ENCODE data around the gene FILIP1.

GRCh38 chr6:75472885-75473284, 20.7 kb downstream of the FILIP1 start:
- TF ChIP-seq CTCF (IDR thresholded peaks at IDR 0.05 in 2 of 3, conservative IDR thresholded peaks at IDR 0.05 in 1 of 3; ENCODE audit: control insufficient read depth in 2 of 3, extremely low read depth in 1 of 3, insufficient read depth in 1 of 3, low read depth in 3 of 3, low read length in 3 of 3) (no peak), ELK1 (IDR thresholded peaks at IDR 0.05; ENCODE audit: low read depth, low read length) (no peak), ZNF274 (IDR thresholded peaks at IDR 0.05; ENCODE audit: insufficient read depth, insufficient read length) (no peak), POLR2A (IDR thresholded peaks at IDR 0.05; ENCODE audit: low read depth, low read length) (no peak), PAX8 (IDR thresholded peaks at IDR 0.05) (no peak), SMC3 (IDR thresholded peaks at IDR 0.05; ENCODE audit: borderline replicate concordance, low read length) (no peak), MYC (IDR thresholded peaks at IDR 0.05; ENCODE audit: insufficient read depth, insufficient read length, insufficient replicate concordance, low read length, severe bottlenecking) (no peak), POU2F2 (IDR thresholded peaks at IDR 0.05; ENCODE audit: borderline replicate concordance, low read depth, low read length) (no peak), TAF1 (IDR thresholded peaks at IDR 0.05; ENCODE audit: borderline replicate concordance, low read depth, low read length) (no peak), BACH1 (IDR thresholded peaks at IDR 0.05; ENCODE audit: borderline replicate concordance) (no peak)
- TF ChIP-seq, protein P1, sequence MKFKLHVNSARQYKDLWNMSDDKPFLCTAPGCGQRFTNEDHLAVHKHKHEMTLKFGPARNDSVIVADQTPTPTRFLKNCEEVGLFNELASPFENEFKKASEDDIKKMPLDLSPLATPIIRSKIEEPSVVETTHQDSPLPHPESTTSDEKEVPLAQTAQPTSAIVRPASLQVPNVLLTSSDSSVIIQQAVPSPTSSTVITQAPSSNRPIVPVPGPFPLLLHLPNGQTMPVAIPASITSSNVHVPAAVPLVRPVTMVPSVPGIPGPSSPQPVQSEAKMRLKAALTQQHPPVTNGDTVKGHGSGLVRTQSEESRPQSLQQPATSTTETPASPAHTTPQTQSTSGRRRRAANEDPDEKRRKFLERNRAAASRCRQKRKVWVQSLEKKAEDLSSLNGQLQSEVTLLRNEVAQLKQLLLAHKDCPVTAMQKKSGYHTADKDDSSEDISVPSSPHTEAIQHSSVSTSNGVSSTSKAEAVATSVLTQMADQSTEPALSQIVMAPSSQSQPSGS (IDR thresholded peaks at IDR 0.05; ENCODE audit: low read length), result no peak
- TF ChIP-seq, protein P2, sequence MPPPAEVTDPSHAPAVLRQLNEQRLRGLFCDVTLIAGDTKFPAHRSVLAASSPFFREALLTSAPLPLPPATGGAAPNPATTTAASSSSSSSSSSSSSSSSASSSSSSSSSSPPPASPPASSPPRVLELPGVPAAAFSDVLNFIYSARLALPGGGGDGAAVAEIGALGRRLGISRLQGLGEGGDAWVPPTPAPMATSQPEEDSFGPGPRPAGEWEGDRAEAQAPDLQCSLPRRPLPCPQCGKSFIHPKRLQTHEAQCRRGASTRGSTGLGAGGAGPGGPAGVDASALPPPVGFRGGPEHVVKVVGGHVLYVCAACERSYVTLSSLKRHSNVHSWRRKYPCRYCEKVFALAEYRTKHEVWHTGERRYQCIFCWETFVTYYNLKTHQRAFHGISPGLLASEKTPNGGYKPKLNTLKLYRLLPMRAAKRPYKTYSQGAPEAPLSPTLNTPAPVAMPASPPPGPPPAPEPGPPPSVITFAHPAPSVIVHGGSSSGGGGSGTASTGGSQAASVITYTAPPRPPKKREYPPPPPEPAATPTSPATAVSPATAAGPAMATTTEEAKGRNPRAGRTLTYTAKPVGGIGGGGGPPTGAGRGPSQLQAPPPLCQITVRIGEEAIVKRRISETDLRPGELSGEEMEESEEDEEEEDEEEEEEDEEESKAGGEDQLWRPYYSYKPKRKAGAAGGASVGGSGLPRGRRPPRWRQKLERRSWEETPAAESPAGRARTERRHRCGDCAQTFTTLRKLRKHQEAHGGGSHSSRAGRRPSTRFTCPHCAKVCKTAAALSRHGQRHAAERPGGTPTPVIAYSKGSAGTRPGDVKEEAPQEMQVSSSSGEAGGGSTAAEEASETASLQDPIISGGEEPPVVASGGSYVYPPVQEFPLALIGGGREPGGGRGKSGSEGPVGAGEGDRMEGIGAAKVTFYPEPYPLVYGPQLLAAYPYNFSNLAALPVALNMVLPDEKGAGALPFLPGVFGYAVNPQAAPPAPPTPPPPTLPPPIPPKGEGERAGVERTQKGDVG (CRISPR knock-in tag; IDR thresholded peaks at IDR 0.05), result no peak

Data from GM12878 (cell line).